DMS79 treated with DMSO at 0.1 percent for 48 hours (cell line): Measurements from ENCODE around the gene PHACTR1.

Experiments used
- DNase-seq: peaks from one replicate; lab custom pipeline; 2025; lab: John Stamatoyannopoulos, UW

PHACTR1 gene

GRCh38 chr6:12849809-12850198 lies 133.2 kb downstream of the PHACTR1 start:
- DNase-seq, result no peak

- DNase-seq, result no peak
Observed at GRCh38 chr6:12851123-12851695, 134.6 kb downstream of the PHACTR1 start.

GRCh38 chr6:12861603-12862002 lies 145.0 kb downstream of the PHACTR1 start:
- no peak for DNase-seq

- DNase-seq, result no peak
Observed at GRCh38 chr6:12865117-12865516, 148.6 kb downstream of the PHACTR1 start.

DNA sequence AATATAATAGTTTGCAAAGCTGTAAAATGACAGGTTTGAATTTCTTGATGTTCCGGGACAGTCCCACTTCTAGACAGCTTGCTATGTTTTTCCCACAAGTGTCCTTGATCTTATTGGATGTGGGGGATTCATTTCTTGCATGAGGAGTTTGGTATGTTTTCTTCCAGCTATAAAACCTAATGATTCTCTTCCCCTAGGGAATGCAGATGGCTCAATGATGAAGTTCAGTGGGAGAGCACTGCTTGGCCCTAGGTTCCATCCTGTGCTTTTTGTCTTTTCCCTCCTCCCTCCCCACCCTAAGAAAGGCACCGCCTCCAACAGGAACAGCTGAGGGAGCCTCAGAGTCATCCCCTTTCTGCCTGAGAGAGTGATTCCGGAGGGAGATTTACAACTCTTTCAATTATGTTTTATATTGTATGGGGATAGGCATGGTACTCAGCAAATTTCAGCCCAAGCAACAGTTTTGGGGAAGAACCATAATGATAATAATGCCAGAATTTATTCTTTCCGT lies 149.2 kb downstream of the PHACTR1 start:
- DNase-seq, result no peak

DNA sequence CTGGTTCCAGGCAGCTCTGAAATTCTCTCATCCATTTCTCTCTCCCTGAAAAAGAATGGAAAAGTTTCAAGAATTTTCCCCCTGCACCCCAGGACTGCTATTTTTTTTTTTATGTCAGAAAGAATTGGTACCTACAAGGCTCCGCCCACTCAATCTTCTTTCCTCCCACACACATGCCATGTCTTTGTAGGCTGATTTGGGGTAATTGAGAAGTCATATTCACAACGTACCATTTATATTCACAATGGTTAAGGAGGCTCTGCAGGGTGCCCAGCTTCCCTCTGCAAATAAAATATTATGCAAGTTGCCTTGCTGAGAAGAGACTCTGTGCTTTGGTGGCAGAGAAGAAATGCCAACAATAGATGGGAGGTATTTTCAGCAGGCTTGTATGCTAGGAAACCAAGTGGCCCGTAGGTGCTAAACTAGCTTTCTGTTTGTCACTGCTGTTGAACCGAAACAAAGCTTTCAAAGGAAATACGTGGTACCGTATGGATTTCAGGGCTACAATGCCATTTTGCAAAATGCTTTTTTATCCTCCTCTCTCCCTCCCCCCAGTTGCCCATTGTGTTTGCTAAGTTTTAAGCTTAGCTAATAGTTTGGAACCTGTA lies 150.0 kb downstream of the PHACTR1 start:
- DNase-seq, result no peak

- no peak for DNase-seq
Observed at GRCh38 chr6:12869816-12870432, 153.4 kb downstream of the PHACTR1 start.

DNA sequence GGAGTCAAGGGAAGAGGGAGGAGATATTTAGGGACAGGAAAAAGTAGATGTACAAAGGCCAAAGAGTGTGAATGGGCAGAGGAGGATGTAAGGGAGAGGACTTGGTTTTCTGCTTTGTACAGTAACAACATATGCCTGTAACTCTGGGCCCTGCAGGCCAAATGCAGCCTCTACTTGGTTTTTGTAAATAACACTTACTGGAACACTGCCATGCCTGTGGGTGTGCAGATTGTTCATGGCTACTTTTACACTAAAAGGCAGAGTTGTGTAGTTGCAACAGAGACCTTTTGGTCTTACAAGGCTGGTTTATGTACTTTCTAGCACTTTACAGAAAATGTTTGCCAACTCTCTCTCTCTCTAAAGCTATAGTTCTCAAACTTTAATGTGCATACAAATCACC lies 157.1 kb downstream of the PHACTR1 start:
- DNase-seq, result no peak

GRCh38 chr6:12875051-12875450 lies 158.5 kb downstream of the PHACTR1 start:
- no peak for DNase-seq

DNA sequence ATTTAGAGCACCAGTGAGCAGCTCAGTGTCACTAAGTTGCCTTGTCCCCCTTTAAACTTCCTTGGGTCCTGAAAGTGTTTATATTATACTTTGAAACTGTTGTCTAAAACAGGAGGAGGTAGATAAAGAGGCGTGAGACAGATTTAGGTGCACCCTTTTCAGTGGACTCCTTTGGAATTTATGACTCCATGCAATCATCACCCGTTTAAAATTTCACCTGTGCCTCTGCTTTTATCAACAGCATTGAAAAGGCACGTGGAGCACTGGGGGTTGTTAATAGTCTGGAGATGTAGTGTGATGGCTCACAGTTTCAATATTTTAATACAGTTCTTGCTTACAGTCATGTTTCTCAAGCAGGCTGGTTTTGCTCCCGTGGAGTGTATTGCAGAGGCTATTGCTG lies 162.2 kb downstream of the PHACTR1 start:
- no peak for DNase-seq

DNA sequence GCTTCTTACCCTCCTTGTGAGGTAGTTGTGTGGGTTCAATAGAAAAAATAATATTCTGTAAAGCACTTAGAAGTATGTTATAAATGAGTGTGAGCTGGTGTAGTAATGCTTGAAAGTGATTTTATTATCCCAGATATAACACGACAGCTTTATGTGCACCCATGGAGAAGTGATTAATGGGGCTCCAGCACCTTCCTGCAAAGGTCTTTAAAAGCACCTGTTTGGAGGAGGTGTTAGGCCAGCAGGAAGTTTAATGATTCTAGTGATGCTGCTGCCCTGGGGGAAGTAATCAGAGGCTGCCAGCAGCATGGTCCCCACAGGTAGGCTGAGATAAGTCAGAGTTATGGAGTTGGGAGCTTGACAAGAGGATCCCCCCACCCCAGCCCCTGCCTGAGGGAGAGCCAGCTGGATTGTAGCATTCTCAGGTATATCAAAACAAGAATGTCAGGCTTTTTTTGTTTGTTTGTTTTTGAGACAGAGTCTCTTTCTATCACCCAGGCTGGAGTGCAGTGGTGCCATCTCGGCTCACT lies 166.3 kb downstream of the PHACTR1 start:
- DNase-seq, result no peak

GRCh38 chr6:12884983-12885382 lies 168.4 kb downstream of the PHACTR1 start:
- DNase-seq, result no peak

DNA sequence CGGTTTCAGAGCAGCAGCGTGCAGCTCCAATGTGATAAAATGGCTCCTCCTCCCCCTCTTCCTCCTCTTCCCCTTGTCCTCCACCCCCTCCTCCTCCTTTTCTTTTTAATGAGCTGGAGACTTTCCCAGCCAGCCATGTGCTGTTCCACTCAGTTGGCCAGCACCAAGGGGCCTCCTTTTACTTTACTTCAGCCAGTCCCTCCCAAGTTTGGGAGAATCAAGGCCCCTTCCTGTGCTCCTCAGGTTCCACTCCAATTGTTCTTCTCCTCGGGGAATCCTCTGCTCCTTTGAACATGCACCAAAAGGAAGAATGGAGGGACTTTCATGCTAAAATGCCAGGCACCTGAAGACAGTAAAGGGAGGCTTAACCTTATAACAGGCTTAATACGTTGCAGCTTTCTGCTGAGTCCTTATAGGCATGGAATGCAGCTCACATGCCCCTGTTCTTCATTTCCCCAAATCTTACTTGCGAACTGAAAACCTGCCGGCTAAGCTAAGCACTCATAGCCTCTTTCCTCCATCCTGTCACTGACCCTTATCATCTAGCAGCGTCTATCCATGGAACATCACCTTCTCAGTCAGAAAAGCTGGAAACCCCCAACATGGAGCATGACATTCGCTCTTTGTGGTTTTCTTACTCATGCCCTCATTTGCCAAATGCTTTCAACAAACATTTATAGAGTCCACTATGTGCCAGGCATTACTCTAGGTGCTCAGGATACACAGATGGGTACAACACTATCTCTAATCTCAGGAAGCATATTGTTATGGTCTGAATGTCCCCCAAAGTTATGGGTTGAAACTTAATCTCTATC lies 170.6 kb downstream of the PHACTR1 start:
- DNase-seq, result no peak

GRCh38 chr6:12890171-12890790 lies 173.7 kb downstream of the PHACTR1 start:
- DNase-seq, result no peak

DNA sequence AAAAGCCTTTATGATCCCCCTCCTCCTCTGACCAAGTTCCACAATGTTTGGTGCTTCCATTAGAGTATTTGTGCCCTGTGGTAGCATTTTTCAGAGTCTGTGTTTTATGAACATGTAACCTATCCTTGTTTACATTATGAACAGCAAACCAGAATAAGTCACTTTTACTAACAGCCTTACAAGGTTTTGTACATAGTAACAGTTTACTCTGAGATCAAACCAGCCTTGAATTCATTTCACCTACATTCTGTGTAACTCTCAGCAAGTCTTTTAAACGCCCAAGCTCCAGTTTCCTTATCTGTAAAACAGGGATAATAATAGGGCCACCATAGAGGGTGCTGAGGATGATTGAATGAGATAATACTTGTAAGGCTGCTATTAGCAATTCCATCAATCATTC lies 175.0 kb downstream of the PHACTR1 start:
- DNase-seq, result no peak

DNA sequence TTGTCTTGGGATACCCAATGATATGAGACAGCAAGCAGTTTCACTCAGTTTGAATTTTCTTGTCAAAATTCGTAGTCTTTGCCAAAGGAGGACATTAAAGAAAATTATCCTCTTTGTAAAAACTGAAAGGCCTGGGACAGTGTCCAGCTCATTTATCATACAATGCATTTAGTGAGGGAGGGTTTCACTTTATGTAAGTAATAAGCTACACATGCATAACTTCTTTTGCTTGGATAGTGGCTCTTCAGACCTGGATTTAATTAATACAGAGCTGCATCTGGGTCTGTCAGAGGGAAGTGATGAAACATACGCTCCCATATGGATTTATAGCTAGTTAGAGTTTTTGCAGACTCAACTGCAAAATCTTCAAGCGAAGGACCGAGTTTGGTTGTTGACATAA lies 175.6 kb downstream of the PHACTR1 start:
- no peak for DNase-seq

DNA sequence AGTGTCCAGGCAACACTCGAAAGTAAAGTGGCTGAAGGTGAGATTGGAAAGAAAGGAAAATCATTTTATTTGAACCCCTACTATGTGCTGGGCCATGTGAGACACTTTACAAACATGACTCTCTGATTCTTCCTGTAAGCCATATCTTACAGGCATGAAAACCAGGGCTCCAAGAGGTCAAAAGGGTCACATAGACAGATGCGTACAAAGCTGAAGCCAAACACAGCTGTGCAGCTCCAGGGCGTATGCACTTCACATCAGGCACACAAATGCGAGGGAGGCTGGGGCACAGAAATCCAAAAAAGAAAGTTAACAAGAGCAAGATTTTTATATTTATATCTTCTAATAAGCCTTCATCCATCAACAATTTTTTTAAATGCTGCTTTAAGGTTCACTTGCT lies 176.5 kb downstream of the PHACTR1 start:
- DNase-seq, result no peak

GRCh38 chr6:12895721-12896120 lies 179.2 kb downstream of the PHACTR1 start:
- DNase-seq, result no peak

DNA sequence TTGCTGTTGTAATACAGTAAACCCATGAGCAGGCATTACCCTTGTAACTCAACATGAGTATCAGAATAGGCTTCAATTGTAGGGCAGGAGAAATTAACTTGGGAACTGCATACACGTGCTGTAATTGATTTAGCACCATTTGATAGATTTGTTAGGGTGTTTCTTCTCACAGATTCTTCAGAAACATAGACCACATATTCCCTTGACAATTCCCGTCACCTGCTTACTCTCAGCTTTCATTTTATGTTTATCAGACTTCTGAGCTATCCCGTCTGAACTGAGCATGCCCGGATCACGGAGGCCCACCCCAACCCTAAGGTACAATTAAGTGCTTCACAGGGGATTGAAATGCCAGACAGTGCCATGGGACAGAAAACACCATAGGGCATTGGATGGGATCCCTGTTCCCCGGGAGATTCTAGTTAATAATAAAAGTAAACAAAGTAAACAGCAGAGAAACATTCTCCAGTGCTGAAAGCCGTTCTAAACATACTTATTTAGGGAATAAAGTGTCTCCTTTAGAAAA lies 179.7 kb downstream of the PHACTR1 start:
- DNase-seq, result no peak

DNA sequence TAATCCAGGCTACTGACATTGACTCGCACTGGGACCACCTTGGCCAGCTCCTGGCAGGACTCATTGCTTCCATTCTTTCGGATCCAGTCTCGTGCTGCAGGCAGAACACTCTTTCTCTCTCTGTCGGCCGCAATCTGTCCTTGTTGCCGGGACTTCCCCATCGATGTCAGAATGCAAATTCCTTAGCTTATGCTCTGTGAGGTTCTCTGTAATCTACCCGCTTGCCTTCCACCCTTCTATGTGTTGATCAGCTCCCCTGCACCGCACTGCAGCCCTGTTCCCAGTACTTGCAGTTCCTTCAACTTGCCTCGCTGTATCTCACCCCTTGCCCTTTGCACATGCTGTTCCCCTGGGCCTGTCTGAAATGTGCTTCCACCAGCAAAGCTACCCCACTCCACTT lies 182.0 kb downstream of the PHACTR1 start:
- DNase-seq, result no peak

DNA sequence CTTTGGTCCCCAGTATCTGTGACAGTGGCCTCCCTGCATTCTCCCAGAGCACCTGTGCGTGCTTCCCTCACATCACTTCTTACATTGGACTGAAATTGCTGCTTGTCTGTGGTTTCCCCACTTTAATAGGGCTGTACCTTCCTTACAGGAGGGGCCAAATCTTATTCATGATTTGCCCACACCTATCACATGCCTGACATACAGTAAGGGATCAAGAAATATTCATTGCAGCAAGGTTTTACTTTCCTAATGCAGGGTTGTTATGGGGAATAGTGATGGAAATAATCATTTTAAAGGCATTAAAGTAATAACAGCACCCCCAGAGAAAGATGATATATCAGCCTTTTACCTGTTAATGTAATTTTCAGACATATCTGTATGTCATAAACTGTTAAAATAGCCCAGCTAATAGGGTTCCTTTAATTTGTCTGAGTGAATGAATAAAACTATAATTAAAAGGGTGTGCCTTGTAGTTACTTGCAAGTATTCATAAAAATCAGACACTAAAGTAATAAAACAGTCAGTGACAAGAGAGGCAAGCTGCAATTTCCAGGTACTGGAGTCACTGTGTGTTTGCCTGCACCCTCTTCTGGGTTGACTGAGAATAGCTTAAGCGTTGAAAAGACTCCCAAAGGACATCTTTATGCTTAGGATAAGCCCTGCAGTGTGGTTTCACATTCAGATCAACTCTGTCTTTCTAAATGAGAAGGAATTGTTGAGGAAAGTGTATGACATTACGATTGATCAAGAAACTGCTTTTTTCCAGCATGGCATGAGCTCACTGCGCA lies 182.7 kb downstream of the PHACTR1 start:
- peak; percentile 1 for DNase-seq
